ENCODE results near the gene SPOCK1.

The SPOCK1 gene

DNA sequence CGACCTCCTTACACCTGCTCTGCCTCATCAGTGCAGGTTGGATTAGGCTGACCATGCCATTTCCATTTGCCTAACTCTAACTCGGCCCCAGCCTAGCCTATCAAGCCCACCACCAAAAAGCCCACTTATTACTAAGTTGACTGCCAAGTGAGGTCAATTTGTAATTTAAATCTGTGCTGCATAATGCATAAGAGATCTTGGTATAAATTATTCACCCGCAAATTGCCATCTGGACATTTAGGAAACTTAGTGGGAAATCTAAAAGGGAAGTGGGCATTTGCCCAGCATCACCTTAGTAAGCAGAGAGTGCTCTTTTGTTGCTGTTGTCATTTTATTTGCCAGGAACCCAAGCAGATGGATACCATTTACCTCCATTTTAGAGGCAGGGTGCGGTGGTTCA, 143.0 kb downstream of the SPOCK1 start:
- no peak for DNase-seq

DNA sequence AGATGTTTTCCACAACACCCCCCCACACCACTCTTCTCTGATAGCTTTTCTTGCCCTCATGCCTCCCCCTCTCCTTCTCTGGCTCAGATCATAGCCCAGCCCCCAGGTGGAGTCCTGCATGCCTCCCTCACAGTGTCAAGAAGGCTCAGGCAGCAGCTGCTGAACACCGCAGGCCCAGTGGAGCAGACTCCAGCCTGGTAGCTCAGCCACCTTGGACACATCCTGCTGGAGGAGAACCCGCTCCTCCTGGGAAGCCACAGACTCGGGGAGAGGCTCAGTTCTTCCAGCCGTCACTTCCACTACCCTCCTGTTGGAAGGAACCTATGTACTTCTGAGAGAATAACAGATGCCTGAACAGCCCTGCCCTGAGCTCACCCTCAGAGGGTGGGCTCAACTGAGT, 143.4 kb downstream of the SPOCK1 start:
- no peak for DNase-seq

DNA sequence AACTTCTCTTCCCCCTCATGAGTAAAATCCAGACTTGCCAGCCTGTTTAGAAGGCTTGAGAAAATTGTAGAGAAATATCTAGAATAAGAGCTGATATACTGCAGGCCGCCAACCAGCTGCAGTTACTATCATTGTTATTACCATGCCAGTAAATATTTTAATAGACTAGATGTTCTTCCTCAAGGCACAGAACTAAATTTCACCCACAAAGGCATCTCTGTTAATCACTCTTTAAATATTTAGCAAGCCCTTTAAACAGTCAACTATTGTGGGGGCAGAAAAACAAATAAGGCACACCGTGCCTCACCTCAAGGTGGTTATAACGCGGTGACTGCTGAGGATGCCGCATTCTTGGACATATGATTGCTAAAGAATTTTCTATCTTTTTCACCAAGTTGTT, 147.0 kb downstream of the SPOCK1 start:
- no peak for DNase-seq

DNA sequence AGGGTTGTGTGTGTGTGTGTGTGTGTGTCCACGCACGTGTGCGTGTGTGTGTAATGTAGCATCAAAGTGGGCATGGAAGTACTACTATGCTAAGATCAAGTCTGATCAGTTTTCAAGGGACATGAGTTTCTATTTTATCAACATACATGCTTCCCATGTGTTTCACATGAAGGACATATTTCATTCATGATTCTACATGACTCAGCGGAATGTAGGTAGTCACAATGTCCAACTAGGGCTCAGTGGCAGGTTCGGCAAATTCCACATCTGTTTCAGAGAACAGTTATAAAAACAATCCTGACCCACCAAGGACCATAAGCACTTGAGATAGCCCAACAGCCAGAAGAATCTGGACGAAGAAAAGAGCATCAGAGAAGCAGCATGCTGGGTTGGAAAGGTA, 148.3 kb downstream of the SPOCK1 start:
- no peak for DNase-seq

DNA sequence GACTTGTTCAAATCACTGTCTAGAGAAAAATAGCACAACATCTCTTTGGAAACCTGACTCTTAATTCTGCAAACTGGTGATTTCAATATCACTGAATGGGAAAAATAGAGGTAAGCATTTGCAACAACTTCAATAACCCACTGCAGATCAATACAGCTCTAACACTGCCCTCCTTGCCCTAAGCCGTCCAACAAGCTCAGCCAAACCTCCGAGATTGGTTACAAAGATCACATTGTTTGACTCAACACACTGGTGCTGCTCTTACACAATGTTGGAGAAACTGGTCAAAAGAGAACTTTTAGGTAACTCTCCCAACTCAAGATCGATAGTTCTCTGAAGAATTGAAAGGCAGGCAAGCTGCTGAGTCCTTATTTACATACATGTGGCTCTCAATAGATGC, 150.4 kb downstream of the SPOCK1 start:
- no peak for DNase-seq

DNA sequence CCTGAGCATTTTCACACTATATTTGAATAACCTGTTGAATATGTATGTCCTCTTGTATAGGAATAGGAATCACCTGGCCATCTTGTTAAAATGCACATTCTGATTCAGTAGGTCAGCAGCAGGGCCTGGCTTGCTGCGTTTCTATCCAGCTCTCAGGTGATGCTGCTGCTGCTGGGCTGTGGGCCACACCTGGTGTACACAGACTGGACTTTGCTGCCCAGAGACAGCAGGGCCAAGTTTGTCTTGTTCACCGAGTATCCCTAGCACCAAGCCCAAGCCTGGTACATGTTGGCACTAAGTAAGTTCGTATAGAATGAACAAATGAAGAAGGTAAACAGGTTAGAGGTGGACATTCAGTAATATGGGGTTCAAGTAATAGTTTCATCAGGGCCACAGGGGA, 151.3 kb downstream of the SPOCK1 start:
- DNase-seq, result no peak

DNA sequence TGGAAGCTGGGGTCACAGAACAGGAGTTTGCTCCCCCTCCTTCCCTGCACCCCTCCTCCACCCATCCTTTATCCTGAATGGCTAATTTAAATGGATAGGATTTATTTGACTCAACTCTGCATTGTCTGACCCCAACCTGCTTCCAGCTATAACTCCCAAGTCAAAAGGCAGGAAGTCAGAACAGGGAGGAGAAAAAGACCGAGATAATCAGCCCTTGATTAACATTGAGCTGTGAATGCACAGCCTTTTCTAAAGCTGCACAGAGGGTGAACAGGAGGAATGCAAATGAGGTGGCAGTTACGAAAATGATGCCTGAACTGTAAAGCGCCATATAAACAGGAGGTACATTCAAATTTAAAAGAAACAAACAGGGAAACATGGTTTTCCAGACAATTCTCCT, 152.8 kb downstream of the SPOCK1 start:
- DNase-seq, result no peak

DNA sequence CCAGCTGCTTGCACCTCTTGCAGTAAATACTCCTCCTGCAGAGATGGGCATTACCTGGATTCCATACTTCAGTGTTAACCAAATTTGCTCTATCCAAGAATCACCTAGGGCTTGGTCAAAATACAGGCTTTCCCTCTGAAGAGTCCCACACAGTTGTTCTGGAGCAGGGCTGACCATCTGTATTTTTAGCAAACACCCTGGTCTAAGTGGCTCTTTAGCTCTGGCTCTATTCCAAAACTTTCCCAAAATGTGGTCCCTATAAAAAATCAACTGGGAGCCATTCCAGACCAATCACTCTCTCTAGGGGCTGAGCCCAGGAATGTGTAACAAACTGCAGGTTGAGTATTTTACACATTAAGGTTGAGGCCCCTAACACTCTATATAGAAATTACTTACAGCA, 153.7 kb downstream of the SPOCK1 start:
- no peak for DNase-seq

DNA sequence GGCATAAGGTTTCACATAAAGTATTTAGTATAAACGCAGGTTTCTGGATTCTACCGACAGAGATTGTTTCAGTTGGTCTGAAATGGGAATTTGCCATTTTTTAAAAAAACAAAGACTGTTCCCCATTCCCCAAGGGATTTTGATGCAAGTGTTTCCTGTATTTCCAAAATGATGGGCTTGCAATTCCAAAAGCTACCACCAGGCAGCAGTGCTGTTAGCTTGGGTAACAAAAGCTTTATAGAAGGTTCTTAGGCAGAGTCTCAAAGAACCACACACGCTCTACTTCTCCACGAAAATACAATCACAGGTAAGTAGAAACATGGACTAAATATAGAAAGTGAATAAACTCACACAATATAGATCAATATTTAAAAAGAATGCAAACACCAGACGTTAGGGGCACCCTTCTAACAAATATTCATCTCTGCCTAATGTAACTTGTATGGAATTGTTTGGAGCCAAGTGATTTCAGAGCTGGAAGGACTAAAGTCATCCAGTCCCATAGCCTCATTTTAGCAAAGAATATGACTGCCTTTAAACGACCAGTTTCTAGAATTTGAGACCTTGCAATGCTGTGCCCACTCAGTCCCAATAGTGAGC, 154.3 kb downstream of the SPOCK1 start:
- DNase-seq, result peak; percentile 1

DNA sequence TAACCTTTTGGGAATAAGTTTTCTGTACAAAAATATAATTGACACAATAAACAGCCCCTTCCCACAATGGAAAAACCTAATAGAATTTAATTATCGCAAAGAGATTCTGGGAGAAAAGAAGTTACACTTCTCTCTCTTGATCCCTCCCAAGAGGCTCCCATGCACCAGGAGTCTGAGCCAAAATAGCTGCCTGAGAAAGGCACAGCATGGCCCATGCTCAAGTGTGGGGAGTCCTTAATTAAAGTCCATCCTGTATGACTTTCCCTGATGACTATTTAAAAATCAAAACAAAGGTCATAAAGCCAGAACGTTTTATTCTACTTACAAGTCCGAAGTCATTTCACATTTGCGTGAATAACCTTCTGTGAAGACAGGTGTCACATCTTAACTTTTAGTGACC, 155.1 kb downstream of the SPOCK1 start:
- DNase-seq, result no peak

DNA sequence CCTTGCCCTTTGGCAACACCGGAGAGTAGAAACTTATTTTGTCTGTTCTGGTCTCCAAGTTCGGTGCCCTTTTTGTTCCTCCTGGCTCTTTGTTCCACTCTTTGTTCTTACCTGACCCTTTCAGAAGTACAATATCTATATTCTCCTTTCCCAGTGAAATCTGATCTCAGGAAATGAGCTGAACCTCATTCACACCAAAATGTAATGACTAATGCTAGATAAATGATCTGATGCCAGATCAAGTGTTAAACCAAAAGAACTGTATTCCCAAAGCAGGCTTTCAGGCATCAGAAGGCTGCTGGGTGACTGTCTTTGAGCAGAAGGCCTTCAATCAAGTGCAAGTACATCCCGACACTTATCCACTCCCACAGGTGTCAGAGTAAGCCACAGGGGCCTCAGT, 156.4 kb downstream of the SPOCK1 start:
- no peak for DNase-seq

DNA sequence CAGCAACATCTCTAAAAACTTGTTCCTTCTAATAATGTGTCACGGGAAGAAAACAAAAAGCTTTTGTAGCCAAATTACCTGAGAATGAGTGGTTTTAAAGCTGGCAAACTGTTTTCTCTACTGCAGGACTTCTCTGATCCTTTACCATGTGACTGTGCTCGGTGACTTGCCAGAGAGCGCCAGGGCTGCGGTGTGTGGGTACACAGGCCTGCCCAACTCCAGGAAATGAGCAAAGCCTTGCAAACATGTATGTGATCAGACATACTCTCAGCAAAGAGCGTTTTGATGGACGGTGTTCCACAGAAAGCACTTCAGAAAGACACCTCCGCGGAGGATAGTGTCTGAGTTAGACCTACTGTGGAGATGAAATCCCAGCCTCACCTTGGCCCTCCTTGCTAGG, 157.3 kb downstream of the SPOCK1 start:
- no peak for DNase-seq

DNA sequence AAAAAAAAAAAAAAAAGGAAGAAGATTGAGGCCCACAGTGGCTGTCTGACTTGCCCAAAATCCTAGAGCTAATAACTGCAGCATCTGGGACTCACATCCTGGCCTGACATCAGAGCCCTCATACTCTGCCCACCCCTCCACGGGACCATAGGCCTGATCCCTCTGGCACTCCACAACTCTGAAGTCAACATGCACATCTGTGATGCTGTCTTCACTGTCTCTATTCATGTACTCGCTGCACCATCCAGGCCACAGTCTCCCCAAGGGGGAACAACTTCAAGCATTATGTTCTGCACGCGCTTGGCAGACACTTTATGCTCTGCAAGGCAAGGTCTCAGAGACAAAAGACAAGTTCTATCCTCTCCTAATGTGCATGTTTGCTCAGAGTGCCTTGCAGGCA, 158.2 kb downstream of the SPOCK1 start:
- DNase-seq, result no peak

DNA sequence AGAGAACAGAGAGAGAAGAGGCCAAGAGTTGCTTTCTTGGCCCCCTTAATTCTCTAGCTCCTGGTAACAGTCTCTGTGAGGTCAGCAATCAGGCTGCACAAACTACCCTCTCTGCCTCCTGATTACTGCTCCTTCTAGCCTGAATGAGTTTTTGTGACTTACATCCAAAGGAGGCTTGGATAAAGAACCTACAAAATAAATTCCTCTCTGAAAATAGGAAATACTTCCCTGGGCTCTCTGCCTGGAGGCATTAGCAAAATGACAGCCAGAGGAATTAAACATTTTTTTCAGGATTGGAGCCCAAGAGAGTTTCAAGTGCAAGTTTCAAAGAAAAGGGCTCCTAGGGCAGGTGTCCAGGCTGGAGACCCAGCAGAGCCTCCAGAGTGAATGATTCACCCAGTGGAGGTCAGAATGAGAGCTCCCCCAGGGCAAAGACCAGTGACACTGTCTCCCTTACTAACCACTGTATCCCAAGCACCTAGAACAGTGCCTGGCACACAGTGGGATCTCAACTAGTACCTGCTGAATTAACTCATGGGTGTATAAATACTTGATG, 162.5 kb downstream of the SPOCK1 start:
- DNase-seq, result no peak

DNA sequence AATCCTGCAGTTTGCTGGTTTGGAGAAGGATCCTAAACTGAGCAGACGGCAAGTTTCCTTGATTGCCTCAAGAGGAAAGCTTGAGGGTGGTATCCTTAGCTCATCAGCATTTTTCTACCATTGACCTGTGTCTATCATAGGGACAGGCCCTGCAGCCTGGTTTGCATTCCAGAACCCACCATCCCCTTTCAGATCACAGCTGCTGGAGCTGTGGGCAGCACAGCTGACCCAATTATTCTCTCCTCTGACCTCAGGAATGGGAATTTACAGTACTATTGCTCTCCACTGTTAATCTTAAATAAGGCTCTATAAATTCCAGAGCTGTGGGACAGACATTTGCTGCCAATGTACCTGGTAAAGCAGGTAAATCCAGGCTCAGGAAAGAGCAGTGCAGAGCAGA, 163.0 kb downstream of the SPOCK1 start:
- no peak for DNase-seq

DNA sequence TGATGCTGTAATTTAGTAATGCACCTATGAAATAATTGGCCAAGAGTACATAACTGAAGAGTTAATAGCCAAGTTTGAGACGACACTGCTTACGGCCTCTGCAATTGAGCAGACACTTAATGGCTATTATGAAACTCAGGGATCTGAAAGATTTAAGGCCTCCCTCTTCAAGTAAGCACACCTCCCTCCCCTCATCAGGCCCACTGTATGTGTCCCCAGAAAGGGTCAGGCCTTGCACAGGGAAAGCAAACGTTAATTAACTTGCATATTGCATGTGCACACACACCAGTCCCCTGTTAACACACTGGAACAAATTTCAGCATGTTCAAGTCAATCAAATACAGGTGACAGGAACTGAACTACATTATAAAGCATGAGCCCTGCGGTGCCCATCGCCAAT, 163.6 kb downstream of the SPOCK1 start:
- DNase-seq, result no peak

DNA sequence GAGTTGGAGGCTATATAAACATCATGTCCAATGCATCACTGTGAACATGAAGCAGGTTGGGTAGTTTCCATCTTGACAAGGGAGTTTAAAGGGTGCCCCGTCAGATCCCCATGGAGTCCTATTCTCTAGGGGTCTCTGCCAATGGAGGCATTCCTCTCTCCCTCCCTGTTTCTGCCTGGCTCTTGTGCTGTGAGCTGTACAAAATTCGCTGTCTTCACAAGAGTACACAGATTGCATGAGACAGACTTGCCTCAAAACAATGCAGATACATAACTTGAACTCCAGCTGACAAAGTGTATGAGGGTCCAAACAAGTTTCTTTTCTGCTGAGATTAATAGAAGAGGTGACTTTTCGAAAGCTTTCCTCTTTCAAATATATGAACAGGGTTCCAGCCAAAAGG, 165.2 kb downstream of the SPOCK1 start:
- DNase-seq, result no peak

DNA sequence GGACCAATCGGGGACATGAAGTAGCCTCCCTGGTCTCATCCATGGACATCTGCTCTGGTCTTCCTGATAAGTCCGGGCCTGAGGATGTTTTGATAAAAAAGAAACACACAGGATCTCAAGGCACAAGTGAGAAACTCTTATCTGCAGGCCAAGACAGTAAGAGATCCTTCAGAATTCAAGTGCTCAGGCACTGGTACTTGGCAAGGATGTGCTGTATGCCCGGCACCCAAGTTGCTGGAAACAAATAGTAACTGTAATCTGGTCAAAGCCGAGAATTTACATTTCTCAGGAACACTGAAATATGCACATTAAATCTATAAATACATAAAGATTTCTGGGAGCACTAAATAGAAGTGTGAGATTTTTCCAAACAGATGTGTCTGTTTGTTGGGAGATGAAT, 165.7 kb downstream of the SPOCK1 start:
- no peak for DNase-seq

DNA sequence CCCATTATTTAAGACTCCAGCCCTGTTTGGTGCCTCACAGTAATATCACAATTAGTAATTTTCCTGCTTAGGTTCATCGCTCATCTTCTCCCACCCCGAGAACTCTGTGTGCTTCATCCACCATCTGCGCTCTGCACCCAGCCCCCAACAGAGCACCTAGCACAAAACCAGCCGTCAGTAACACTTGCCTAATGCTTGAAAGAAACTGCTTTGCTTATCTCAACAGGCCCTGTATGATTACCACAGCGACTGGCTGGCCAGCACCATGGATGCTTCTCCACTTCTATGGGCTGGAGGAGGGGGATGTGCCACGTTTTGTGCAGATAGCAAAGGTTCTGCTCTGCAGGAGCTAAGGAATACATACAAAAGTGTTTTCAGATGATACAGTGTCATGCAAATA, 166.8 kb downstream of the SPOCK1 start:
- DNase-seq, result no peak

DNA sequence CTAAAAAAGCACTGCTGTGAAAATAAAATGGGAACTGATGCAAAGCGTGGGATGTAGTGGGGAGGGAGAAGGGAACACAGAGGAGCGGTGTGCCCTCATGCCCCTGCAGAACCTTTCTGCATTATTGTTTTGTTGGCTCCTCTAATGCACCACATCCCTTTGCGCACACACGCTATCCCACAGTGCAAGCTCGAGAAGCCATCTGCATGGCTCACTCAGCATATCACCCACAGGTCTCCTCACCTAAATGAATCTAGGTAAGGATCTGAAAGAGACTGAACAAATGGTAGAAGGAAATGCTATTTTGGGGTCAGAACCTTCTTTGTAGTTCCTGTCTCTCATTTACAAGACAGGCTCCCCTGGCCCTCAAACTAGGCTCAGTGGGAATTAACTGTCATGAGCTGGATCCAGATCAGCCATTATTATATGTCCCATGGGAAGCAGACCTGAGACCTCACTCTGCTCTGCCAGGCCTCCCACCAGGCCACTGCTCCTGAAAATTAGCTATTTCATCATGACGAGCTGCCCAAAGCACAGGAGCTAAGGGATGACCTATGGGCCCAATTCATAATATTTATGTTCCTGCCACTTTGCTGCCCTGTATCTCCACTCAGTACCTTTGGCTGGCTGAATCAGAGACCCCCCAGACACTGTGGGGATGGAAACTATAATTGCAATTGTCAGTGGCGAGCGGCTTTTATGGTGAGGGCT, 169.4 kb downstream of the SPOCK1 start:
- DNase-seq, result no peak

DNA sequence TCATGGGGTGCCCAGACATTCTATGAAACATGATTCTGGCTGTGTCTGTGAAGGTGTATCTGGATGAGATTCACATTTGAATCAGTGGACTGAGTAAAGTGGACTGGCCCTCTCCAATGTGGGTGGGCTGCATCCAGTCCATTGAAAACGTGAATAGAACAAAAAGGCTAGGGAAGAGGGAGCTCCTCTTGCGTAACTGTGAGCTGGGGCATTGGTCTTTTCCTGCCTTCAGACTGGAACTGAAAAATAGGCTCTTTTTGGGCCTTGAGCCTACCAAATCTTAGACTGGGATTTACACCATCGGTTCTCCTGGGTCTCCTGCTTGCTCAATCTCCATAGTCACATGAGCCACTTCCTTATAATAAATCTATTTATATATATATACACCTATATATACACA, 170.1 kb downstream of the SPOCK1 start:
- no peak for DNase-seq

DNA sequence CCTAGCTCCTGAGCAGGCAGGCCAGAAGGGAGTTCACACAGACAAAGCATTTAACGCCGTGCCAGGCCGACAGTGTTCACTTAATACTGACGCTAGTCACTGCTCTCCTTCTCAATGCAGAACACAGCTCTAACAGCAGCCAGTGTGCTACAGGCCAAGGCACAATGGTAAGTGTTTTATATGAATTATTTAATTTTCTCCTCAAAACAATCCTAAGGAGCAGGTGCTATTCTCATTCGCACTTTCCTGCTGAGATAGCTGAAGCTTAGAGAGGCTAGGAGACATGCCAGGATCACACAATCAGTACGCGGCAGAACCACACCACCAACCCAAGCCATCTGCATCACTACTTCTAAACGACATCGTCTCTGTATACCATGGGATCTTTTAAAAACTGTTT, 170.7 kb downstream of the SPOCK1 start:
- DNase-seq, result no peak

DNA sequence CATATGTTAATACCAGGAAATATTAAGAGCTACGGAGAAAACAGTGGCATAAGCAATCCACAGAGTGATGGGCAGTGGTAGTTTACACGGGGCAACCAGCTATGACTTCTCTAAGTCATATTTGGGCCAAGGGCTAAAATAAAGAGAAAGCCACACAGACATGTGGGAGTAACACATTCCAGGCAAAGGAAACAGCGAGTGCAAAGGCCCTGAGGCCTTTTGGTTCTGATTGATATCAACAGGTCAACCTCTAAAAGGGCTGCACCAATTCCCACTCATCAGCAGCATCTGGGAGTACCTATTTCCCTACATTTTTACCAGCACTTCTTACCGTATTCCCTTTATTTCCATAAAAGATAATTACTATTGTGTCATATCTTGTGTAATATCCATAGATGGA, 173.4 kb downstream of the SPOCK1 start:
- no peak for DNase-seq

DNA sequence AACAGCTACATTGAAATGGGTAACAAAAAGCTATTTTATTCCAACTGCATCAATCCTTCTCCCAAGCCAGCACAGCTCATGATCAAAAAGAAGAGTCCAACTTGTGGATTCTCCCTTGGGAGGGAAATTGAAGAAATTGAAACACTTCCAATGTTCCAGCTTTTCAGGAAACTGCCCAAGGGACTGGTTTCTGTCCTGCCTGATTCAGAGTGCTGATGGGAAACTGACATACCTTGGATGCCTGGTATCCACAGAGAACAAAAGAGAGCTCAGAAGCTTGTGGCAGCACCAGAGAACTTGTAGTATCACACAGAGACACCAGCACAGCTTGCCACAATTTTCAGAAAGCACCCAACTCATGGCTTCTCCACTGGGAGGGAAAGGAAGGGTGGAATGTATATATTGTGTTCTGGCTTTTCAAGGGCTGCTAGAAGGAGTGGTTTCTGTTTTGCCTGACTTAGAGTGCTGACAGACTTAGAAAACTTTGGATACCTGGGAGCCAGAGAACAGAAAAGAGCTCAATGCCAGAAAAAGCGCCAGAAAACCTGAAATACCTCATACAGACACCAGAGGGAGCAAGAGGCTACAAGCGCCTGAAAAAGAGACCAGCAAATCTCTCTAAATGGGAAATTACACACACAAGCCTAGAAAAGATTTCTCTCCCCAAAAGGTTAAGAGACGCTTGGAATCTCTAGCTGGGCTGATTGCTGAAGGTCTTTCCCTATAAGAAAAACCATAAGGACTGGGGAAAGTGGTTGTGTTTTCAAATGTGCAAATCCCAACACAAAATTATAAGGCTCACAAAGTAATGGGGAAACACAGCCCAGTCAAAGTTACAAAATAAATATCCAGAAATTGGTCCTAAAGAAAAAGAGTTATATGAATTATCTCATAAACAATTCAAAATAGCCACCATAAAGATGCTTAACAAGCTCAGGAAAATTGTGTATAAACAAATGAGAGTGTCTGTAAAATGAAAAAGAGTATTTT, 178.8 kb downstream of the SPOCK1 start:
- DNase-seq, result no peak
